Progenitor cell of endocrine pancreas (in vitro differentiated cells): ENCODE data around the gene RIC8A. TPM values are rescaled to one million over a fixed set of nuclear protein-coding genes. Genes with fewer than 3 reads are reported as not detected.

Experiments used
- DNase-seq: peaks from one replicate; pipeline ENCODE4 v3.0.0; 2021; ENCODE audit warnings: low spot score; ENCODE audit not compliant: unreplicated experiment
- H3K27ac Mint-ChIP-seq: 2 replicates; pipeline ENCODE4 v1.8.0; 2021; ENCODE audit warnings: mild to moderate bottlenecking, moderate library complexity, mixed read lengths
- H3K27me3 Mint-ChIP-seq: 2 replicates; pipeline ENCODE4 v1.8.0; 2021; ENCODE audit warnings: mixed read lengths
- H3K36me3 Mint-ChIP-seq: 2 replicates; pipeline ENCODE4 v1.8.0; 2022; ENCODE audit warnings: mixed read lengths; ENCODE audit not compliant: insufficient read depth
- H3K4me1 Mint-ChIP-seq: 2 replicates; pipeline ENCODE4 v1.8.0; 2021; ENCODE audit warnings: low read depth, mixed read lengths
- H3K4me3 Mint-ChIP-seq: 2 replicates; pipeline ENCODE4 v1.8.0; 2021; ENCODE audit warnings: low read depth, mild to moderate bottlenecking, moderate library complexity, mixed read lengths
- H3K9me3 Mint-ChIP-seq: 2 replicates; pipeline ENCODE4 v1.8.0; 2021; ENCODE audit warnings: low read depth, mixed read lengths
- total RNA-seq: library from RNA; stranded (reverse); gene quantifications from 2 replicates; pipeline ENCODE4 v1.2.1, GENCODE V29; 2021
- TF ChIP-seq, protein P1 (sequence below): fragments of 200-600 bp; sonication (generic); IDR thresholded peaks from one replicate; pipeline ENCODE4 v1.5.0; 2021; ENCODE audit warnings: antibody characterized with exemption, mild to moderate bottlenecking; ENCODE audit not compliant: unreplicated experiment

RIC8A gene
- total RNA-seq, 1 donor from 2014 or later: 88.0 TPM

DNA sequence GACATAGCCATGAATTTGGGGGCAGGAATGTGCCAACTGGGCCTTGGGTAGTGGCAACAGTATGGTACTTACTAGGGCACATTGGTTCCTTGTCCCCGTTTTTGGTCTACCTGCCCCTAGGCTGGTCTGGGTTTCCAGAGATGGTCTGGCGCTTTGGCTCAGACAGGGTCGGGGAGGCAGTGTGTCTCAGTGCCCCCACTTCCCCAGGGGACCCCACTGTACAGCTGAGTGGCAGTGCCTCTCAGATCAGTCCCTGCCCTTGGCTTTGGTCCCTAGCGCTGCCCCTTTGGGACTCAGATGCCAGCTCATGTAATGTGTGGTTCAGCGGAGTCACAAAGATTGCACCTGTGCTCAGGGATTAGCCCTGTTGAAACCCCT, 3.3 kb downstream of the RIC8A start:
- H3K4me1 Mint-ChIP-seq: peaks cover 12% of the 10 kb centered on the region
- no peak overlapping the region for H3K27ac Mint-ChIP-seq
- H3K9me3 Mint-ChIP-seq: no peaks in the 10 kb centered on the region
- no peaks in the 10 kb centered on the region for H3K27me3 Mint-ChIP-seq
- no peak for DNase-seq
- H3K4me3 Mint-ChIP-seq: peak overlapping the region; percentile 14
- H3K36me3 Mint-ChIP-seq: peaks cover 7% of the 10 kb centered on the region
- TF ChIP-seq, protein P1, sequence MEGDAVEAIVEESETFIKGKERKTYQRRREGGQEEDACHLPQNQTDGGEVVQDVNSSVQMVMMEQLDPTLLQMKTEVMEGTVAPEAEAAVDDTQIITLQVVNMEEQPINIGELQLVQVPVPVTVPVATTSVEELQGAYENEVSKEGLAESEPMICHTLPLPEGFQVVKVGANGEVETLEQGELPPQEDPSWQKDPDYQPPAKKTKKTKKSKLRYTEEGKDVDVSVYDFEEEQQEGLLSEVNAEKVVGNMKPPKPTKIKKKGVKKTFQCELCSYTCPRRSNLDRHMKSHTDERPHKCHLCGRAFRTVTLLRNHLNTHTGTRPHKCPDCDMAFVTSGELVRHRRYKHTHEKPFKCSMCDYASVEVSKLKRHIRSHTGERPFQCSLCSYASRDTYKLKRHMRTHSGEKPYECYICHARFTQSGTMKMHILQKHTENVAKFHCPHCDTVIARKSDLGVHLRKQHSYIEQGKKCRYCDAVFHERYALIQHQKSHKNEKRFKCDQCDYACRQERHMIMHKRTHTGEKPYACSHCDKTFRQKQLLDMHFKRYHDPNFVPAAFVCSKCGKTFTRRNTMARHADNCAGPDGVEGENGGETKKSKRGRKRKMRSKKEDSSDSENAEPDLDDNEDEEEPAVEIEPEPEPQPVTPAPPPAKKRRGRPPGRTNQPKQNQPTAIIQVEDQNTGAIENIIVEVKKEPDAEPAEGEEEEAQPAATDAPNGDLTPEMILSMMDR: no peak

DNA sequence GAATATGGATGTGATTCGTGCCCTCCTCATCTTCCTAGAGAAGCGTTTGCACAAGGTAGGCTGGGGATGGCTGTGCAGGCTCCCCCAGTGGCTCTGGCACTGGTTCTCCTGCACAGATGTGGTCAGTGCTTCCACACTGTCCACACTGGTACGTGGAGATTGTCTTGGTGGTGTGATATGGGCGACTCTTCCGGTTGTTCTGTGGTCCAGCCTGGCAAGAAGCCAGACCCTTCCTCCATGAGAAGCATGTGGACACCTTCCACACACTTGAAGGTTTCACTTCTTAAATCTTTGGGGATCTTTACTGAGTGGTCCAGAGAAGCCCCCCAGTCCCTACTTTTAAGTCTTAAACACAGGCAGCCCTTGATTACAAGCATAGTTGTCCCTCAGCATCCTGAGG, 3.8 kb downstream of the RIC8A start:
- TF ChIP-seq, protein P1: no peak

DNA sequence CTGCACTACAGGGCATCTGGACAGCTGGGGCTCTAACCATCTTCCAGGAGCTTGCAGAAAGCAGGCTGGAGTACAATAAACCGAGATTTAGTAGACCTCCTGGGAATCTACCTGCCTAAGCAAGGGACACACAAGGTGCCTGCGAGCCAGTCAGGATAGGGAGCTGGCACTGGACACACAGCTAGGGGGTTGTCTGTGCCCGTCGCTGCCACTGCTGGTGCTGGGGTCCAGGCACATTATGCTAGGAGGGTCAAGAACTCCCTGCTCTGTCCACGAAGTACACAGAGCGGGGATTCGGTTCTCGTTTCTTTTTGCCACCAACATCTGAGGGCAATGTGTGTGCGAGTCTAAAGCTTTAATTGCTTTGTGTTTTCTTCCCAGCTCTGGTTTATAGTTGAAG, 4.2 kb downstream of the RIC8A start:
- H3K36me3 Mint-ChIP-seq: peaks cover 7% of the 10 kb centered on the region
- no peaks in the 10 kb centered on the region for H3K9me3 Mint-ChIP-seq
- DNase-seq: no peak
- peaks cover 8% of the 10 kb centered on the region for H3K4me1 Mint-ChIP-seq
- TF ChIP-seq, protein P1: no peak
- H3K27ac Mint-ChIP-seq: no peak overlapping the region
- peak overlapping the region; percentile 24 for H3K4me3 Mint-ChIP-seq
- H3K27me3 Mint-ChIP-seq: no peaks in the 10 kb centered on the region

More for the DNA sequence above, 3.8 kb downstream of the RIC8A start:
- DNase-seq: no peak
- no peak overlapping the region for H3K27ac Mint-ChIP-seq
- H3K4me3 Mint-ChIP-seq: peak overlapping the region; percentile 24
- H3K4me1 Mint-ChIP-seq: peaks cover 11% of the 10 kb centered on the region
- no peaks in the 10 kb centered on the region for H3K9me3 Mint-ChIP-seq
- H3K36me3 Mint-ChIP-seq: peaks cover 7% of the 10 kb centered on the region
- H3K27me3 Mint-ChIP-seq: no peaks in the 10 kb centered on the region

DNA sequence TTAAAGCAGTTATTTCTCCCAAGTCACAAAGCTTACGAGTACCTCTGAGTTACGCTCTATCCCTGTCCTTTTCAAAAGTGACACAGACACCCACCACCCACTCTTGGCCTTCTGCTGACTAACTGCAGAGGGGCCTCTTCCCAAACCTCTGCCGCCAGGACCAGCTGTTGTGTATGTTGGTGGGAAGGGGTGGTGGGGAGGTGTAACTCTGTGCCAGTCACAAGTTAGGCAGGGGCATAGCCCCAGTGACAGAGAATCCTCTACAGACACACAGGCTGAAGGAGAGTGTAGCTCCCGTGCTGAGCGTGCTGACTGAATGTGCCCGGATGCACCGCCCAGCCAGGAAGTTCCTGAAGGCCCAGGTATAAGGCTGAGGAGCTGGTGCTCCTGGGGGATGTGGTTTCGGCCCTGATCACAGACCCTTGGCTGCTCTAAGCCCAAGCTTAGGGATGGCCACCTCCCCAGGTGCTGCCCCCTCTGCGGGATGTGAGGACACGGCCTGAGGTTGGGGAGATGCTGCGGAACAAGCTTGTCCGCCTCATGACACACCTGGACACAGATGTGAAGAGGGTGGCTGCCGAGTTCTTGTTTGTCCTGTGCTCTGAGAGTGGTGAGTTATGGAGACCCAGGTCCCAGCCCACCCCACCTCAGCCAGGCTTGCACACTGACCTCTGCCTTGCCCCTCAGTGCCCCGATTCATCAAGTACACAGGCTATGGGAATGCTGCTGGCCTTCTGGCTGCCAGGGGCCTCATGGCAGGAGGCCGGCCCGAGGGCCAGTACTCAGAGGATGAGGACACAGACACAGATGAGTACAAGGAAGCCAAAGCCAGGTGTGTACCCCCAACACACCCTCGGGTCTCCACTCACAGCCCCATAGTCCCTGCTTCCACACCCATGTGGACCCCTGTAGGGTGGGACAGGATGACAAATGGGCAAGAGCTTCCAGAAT, 4.9 kb downstream of the RIC8A start:
- no peaks in the 10 kb centered on the region for H3K9me3 Mint-ChIP-seq
- peaks cover 7% of the 10 kb centered on the region for H3K36me3 Mint-ChIP-seq
- peaks cover 8% of the 10 kb centered on the region for H3K4me1 Mint-ChIP-seq
- H3K4me3 Mint-ChIP-seq: no peak overlapping the region
- H3K27ac Mint-ChIP-seq: no peak overlapping the region
- no peak for DNase-seq
- TF ChIP-seq, protein P1: no peak
- H3K27me3 Mint-ChIP-seq: no peaks in the 10 kb centered on the region

DNA sequence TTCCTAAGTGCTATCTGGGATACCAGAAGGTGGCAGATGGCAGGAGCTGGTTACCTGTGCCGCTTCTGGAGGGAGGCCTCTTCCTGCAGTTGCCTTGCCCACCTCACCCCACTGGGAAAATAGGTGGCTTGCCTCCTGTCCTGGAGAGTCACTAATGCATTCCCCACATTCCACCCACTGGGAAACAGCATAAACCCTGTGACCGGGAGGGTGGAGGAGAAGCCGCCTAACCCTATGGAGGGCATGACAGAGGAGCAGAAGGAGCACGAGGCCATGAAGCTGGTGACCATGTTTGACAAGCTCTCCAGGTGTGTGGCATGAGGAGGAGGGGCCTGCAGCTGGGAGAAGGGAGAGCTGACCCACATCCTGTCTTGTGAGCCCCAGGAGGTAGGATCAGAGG, 5.6 kb downstream of the RIC8A start:
- H3K36me3 Mint-ChIP-seq: peaks cover 7% of the 10 kb centered on the region
- TF ChIP-seq, protein P1: no peak
- no peak overlapping the region for H3K4me3 Mint-ChIP-seq
- no peaks in the 10 kb centered on the region for H3K27me3 Mint-ChIP-seq
- no peaks in the 10 kb centered on the region for H3K9me3 Mint-ChIP-seq
- no peak for DNase-seq
- no peak overlapping the region for H3K27ac Mint-ChIP-seq
- peaks cover 7% of the 10 kb centered on the region for H3K4me1 Mint-ChIP-seq
